ENCODE results near the gene NCOA7. TPM values are rescaled to one million over a fixed set of nuclear protein-coding genes. Genes with fewer than 3 reads are reported as not detected.

The NCOA7 gene
- total and polyA plus RNA-seq, 2 of the 8 experiments (the other 6 are each of a cell fraction or from before 2014, with no cell fraction given) = 2.6 to 10.7 TPM

GRCh38 chr6:125918230-125918629 is 127.5 kb downstream of the NCOA7 start (continued):
- TF ChIP-seq ATF2 (IDR thresholded peaks at IDR 0.05; ENCODE audit: low read length) (no peak), TBP (IDR thresholded peaks at IDR 0.05; ENCODE audit: low read depth, low read length) (no peak), POLR2AphosphoS5 (IDR thresholded peaks at IDR 0.05; ENCODE audit: low read depth, low read length) (no peak), SP4 (IDR thresholded peaks at IDR 0.05; ENCODE audit: low read length) (no peak), SUZ12 (IDR thresholded peaks at IDR 0.05; ENCODE audit: low read length) (no peak), SAP30 (IDR thresholded peaks at IDR 0.05; ENCODE audit: insufficient read depth, insufficient replicate concordance, low read length) (no peak)
